ENCODE measurements around the gene USP47. TPM values are rescaled to one million over a fixed set of nuclear protein-coding genes. Genes with fewer than 3 reads are reported as not detected.

Gene USP47
- total and polyA plus RNA-seq, 2 of the 8 experiments (the other 6 are each of a cell fraction or from before 2014, with no cell fraction given), result 4.2 to 21.3 TPM

DNA sequence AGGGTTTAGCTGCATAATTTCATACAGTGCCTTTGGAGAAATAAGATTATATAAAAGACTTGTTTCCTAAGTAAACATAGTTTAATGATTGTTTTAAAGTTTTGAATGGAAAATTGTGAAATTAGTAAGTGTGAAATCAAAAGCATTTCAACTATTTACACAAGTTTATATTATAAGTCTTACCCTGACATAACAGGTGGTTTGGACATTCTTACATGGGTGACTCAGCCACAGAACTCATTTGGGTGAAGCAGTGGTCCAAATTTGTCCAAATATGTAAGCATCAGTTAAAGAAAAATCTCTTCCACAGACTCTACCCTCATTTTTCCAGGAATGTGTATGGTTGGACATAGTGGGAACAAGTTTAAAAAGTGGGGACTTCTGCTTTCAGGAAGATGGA, 68.0 kb downstream of the USP47 start:
- FAIRE-seq, result no peak
- Histone ChIP-seq H4K91ac (replicated peaks; ENCODE audit: insufficient read length, low read length) (no peak overlapping the region), H3K23me2 (ENCODE audit: low read depth, low read length) (no peaks in the 10 kb centered on the region), H2BK120ac (replicated peaks; ENCODE audit: low read depth, low read length) (no peak overlapping the region), H3K4me3 (ENCODE audit: extremely low read depth in 1 of 4, insufficient read depth in 2 of 4, low read depth in 3 of 4, low read length in 4 of 4) (no peak overlapping the region), H4K8ac (ENCODE audit: extremely low read depth, insufficient read depth, low read length) (no peak overlapping the region), H3K9ac (replicated peaks in 1 of 4; ENCODE audit: extremely low read depth in 1 of 4, low read depth in 3 of 4, low read length in 3 of 4) (no peak overlapping the region), H4K20me1 (replicated peaks in 1 of 2; ENCODE audit: control insufficient read depth in 1 of 2, insufficient read depth in 2 of 2, low read length in 2 of 2) (no peaks in the 10 kb centered on the region), H3K79me1 (ENCODE audit: low read depth, low read length) (no peaks in the 10 kb centered on the region), H3K18ac (ENCODE audit: extremely low read depth, low read length) (no peak overlapping the region), H2AK5ac (ENCODE audit: low read depth, low read length) (no peak overlapping the region), H4K5ac (ENCODE audit: insufficient read length, low read depth, low read length) (no peak overlapping the region), H3K4me1 (replicated peaks in 1 of 4; ENCODE audit: control insufficient read depth in 3 of 4, insufficient read depth in 4 of 4, low read length in 3 of 4) (no peaks in the 10 kb centered on the region), H3K27ac (ENCODE audit: low read depth, low read length) (no peak overlapping the region), H3K23ac (ENCODE audit: insufficient read length) (no peak overlapping the region), H2AFZ (ENCODE audit: low read length) (no peak overlapping the region), H3K56ac (replicated peaks; ENCODE audit: insufficient read length, low read depth, low read length) (no peak overlapping the region), H3K9me3 (ENCODE audit: insufficient read depth in 2 of 2, low read depth in 1 of 2, low read length in 1 of 2) (no peaks in the 10 kb centered on the region), H2BK15ac (ENCODE audit: low read length) (no peak overlapping the region), H2BK20ac (ENCODE audit: low read length) (no peak overlapping the region), H3K36me3 (ENCODE audit: control insufficient read depth in 2 of 4, insufficient read depth in 4 of 4, low read length in 3 of 4) (peaks cover 0 to 12% (median 0%) of the 10 kb centered on the region in 4 experiments; a peak in 3 of 8 replicates), H3K27me3 (replicated peaks in 1 of 4; ENCODE audit: control insufficient read depth in 3 of 4, extremely low read depth in 1 of 4, insufficient read depth in 3 of 4, low read length in 3 of 4) (no peaks in the 10 kb centered on the region), H2BK5ac (ENCODE audit: low read depth, low read length) (no peak overlapping the region), H3K14ac (ENCODE audit: insufficient read length) (no peak overlapping the region), H2BK12ac (ENCODE audit: low read depth, low read length) (no peak overlapping the region), H3K4ac (replicated peaks; ENCODE audit: insufficient read length, low read depth, low read length) (no peak overlapping the region), H3K4me2 (ENCODE audit: insufficient read depth in 1 of 2, low read depth in 2 of 2, low read length in 2 of 2) (no peak overlapping the region), H3K79me2 (ENCODE audit: control insufficient read depth in 1 of 2, insufficient read depth in 2 of 2, low read length in 2 of 2) (no peaks in the 10 kb centered on the region)
- ChIA-PET POLR2A (ENCODE audit: partially characterized antibody) (no interaction called here), CTCF (ENCODE audit: partially characterized antibody) (no interaction called here)
- no peak for DNase-seq (ENCODE audit: low read depth in 1 of 2, low spot score in 2 of 2)
- no peak for TF ChIP-seq BRCA1 (IDR thresholded peaks at IDR 0.05; ENCODE audit: low read depth, low read length)
- TF ChIP-seq SIRT6 (IDR thresholded peaks at IDR 0.05; ENCODE audit: low read length), result no peak
- no peak for TF ChIP-seq YY1 (IDR thresholded peaks at IDR 0.05; ENCODE audit: low read depth, low read length)
- no peak for TF ChIP-seq ZNF274 (IDR thresholded peaks at IDR 0.05; ENCODE audit: borderline replicate concordance, extremely low read depth, low read length)
